Stimulated activated CD4-positive, alpha-beta T cell treated with anti-CD3 and anti-CD28 coated beads, Interleukin-1b, Interleukin-23, amount 100 ng/mL, for 48 hours (primary cell): ENCODE data around the gene COMP.

Experiments used
- DNase-seq: peaks from one replicate; pipeline ENCODE4 v3.0.0-alpha.2; 2020

The COMP gene

DNA sequence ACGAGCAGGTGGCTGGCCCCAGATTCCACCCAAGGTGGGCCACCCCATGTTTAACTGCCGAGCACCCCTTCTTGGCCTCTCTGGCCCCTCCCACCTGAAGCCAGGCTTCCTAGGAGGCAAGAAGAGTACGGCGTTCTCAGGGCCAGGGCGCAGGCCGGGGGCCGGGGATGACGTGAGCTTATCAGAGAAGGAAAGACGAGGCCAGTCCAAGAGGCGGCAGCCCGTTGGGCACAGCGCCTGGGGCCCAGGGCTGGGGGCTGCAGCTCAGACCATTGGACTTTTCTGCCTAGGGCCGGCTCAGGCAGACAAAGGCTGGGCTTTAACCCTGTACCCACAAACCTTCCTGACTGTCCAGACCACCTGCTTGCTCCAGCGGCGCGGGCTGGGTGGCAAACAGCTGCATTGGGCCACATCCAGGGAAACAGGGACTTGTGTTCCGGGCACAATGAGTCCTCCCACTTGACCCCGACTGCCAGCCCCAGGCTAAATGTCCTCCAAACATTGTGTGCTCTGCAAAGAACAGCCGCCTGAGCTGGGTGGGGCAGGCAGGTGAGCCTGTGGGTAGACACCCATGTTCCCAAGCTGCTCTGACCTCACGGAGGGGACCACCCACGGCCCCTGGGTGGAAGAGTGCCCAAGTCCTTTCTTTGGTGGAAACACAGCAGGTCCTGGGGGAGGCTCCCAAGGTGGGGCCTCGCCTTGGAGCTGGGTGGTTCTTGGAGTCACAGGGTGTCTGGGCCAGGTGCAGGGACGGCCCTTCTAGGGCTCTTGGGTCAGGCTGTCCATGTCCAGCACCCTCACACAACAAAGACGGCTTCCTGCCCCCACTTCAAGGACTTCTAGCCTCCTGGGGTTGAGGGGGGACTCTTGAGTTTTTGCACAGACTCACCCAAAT is 21.9 kb downstream of the COMP start:
- no peak for DNase-seq

DNA sequence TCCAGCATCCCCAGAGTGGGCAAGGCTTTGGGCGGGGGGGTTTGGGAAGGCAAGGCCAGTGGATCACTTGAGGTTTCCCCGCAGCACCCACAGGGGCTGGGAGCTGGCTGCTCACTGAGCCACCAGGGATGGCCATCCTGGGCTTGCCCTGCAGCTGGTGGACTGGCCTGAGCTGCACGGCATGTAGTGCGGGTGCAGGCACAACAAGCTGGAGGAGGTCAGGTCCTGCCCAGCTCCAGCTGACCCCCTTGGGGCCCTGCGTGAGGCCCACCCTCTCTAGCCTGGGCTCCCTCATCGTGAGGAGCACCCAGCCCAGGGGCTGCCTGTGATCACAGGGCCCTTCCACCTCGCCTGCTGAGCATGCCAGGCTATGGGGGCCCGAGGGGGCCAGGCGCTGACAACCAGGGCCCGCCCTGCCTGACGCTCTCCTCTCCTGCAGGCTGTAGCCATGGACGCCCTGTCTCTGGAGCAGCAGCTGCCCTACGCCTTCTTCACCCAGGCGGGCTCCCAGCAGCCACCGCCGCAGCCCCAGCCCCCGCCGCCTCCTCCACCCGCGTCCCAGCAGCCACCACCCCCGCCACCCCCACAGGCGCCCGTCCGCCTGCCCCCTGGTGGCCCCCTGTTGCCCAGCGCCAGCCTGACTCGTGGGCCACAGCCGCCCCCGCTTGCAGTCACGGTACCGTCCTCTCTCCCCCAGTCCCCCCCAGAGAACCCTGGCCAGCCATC is 22.9 kb downstream of the COMP start:
- no peak for DNase-seq

DNA sequence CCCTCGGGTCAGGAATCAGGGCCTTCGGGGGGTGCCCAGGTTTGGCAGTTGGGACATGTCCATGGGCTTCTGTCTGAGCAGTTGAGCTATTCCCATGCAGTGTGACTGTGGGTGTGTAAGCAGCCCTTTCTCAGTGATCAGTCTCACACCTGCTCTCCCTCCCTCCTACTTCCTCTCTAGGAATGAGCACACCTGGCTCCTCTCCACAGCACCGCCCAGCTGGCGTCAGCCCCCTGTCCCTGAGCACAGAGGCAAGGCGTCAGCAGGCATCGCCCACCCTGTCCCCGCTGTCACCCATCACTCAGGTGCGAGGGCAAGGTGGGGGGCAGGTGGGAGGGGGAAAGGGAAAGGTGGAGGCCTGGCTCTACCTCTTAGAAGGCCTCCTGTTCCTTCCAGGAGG is 25.9 kb downstream of the COMP start:
- DNase-seq = no peak

DNA sequence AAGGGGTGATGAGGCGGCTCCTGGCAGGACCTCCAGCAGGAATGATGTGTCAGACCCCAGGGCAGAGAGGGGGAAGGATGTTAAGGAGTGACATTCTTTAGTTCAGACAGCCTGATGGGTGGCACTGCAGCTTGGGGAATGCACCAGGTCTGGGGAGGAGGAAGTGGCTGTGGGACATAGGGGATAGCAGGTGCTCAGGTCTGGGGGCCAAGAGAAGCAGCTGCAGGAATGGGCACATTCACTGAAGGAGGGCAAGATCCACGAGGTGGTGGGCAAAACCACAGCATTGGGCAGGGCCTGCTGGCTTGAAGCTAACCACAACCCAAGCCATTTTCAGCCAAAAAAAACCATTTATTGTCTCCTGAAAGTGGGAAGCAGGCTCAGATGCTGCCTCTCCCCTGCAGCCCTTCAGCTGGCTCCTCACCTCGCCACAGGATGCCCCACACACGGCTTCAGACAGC is 26.5 kb downstream of the COMP start:
- DNase-seq = no peak

DNA sequence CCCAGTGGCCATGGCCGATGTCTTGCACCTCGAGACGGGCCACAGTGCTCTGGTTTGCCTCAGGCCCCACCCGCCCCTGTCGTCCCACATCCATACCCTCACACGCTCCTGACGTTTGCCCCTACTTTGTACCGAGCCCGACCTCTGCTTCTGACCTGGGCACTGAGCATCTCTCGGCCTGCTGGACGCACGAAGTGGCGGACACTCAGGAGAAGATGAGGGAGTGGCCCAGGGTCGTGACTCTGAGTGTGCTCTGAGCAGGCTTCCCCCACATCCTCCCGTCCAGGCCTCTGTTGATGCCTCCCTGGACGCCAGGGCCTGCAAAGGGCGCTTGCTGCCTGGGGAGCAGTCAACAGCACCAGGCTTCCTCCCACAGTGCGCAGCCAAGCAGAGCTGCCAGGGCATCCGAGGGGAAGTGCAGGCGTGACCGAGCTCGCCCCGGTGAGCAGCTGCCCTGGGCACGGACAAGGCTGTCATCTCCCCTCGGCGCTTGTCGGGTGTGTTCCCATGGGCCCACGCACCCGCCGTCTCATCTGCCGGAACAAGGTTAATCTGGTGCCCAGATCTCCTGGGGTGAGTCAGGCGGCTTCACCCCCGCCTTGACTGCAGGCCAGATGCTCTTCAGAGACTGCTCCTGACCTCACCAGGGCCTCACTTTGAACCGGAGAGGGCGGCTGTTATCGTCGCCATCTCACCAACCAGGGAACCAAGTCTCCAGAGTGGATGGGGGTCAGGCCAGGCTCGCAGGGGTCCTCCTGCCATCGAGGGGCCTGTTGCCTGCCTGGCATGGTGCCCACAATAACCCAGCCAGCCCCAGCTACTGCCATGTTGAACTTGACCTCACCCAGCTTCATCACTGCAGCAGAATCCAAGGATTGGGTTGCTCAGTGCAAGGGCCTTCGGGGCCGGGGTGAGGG is 27.2 kb downstream of the COMP start:
- no peak for DNase-seq

DNA sequence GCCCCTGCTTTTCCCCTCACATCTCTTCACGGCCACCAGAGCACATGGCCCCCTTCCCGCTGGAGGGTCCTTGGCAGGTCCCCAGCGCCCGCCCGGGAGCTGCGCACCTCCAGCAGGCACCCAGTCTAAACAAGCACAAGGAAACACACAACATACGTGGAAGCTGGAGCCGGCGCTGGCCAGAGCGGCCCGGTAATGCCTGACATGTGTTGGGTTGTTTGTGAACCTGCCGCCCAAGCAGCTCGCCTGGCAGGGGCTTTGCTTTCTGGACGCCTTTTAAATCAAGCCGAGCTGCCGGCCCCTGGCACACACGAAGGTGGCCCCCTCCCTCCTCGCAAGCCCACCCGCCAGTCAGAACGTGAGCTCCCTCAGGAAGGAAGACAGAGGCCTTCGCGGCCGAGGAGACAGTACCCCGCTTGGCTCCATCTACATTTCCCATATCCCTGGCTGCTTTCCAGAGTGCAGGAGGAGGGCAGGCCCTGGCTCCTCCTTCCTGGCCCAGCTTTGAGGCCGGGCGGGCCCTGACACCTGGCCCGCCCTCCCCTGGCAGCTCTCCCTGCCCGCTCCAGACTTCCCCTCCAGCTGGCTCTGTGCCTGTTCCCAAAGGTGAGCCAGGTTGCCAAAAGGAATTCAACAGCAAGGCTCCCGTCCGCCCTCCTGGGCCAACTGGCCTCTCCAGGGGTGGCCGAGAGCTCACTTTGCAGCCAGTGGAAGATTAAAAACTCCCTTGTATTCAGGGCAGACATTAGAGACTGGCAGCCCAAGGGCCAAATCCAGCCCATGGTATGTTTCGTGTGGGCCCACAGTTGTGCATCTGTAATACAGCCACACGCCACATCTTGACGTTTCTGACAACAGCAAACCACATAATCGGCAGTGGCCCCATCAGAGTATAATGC is 28.7 kb downstream of the COMP start:
- no peak for DNase-seq

DNA sequence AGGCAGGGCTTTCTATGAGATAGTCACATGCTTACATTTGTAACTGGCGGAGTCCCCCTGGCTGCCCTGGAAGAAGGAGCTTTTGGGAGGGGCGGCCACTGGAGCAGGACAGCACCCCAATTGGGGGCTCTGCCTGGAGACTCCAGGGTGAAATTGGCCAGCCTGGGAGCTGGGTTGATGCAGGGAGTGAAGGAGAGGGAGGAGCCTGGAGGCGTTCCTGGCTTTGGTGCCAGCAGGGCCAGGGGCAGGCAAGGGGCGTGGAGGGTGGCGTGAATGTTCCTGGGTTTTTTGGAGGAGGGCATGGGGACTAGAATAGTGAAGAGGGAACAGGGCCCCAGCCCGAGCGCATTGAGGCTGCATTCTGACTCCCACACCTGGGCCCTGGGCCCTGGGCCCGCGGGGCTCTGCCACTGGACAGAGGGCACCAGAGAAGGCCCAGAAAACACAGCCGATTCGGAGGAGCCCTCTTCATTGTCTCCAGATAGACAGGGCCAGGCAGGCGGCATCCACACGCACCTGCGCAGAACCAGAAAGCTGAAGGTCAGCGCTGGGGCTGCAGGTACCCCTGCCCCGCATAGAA is 29.5 kb downstream of the COMP start:
- DNase-seq = no peak

DNA sequence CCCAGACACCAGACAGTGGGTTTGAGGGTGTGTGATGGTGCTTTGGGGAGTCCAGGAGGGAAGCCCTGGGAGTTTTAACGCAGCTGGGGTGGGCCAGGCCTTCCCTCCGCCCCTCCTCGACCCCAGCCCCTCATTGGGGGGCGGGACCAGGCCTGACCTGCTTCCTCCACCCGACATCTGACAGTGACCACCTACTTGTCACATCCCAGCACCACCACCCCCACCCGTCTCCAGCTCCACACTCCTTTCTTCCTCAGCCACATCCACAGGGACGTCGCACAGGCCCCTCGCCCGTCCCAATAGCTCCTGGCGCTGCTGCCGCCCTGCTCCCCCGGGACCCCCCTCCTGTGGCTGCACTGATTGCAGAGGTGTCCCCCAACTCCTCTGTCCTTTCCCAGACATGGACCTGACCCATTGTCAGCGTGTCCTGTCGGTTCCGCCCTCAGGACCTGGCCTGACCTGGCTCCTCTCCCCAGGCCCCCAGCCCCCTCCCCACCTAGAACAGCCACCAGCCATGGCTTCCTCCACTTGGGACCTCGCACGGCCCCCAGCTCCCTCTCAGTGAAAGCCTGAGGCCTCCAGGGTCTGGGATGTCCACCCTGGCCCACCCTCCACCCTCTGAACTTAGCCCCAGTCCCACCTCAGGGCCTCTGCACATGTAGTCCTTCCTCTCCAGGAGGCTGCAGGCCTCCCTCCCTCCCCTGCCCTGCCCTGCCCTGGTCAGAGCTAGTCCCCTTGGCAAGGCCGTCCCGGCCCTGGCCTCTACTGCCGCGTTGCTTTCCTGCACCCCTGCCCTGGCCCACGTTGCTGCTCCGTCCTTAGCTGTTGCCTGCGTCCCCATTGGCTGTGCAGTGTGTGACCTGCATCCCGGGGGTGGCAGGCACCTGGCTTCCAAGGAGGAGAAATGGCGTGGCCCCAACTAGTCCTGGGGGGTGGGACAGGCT is 30.4 kb downstream of the COMP start:
- no peak for DNase-seq

DNA sequence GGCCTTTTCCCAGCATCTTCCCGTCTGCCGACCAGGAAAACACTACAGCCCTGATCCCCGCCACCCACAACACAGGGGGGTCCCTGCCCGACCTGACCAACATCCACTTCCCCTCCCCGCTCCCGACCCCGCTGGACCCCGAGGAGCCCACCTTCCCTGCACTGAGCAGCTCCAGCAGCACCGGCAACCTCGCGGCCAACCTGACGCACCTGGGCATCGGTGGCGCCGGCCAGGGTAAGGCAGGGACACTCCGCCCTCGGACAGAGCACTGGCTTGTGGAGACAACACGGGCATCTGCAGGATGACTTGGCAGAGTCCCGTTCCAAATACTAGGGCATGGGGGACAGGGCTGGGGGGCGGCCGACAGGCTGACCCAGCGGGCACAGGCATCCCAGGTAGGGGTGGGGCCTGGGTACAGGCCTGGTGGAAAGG is 31.1 kb downstream of the COMP start:
- no peak for DNase-seq

DNA sequence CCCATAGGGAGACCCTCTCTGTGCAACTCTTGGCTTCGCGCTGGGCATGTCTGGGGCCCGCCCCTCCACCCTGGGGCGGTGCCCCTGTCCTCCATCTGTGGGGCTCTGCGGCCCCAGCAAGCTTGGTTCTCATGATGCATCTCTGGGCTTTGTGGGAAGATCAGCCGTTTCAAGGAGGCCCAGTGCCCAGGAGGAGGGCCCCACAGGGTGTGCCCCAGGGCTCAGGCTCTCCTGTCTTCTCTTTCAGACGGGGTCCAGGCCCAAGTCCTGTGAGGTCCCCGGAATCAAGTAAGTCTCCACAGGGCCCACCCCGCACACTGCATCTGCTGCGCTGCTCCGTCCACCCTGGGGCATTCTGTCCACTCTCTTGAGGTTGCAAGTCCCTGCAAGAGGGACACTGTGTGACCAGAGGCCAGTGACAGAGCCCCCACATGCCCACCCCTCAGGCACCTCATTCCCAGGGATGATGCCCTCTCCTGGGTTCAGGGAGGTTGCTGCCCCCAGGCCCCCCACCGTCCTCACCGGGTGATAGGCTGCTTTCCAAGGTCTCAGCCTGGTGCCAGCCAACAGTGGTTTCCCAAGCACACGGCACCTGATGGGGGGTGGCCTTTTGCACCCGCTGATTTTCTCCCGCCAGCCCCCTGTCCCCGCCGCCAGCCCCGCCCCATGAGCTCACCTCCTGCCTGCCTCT is 31.7 kb downstream of the COMP start:
- DNase-seq = no peak

DNA sequence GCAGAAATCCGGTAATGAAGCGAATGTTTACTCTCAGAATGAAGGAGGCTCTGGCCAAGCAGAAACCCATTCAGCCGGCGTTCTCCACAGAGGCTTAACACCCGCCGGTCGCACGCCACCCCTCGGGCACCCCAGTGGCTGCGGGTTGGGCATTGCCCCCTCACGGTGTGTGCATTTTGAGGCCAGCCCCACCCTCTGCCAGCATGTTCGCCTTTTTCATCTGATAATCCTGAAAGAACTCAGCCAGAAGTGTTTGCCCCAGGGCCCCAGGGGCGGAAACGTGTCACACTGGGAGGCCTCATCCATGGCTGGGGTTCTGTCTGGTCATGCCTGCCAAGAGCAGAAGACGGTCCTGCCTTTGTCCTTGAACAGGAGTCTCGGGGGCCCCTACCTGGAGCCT is 34.2 kb downstream of the COMP start:
- no peak for DNase-seq

DNA sequence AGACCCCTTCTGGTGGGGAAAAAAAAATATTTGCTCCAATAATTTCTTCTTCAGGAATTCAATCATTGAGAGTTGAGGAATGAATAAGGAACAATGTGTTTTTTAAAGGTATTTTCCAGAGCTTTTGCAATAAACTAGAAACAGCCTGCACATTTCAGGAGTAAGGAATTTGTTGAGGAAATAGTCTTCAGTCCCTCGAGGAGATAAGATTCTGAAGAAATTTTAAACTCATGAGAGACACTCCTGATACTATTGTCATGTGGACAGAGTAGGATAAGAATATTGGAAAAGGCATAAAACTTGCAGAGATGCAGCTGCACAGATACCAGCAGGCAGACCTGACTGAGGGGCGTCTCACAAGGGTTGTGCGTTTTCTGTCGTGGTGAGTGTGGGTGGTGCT is 36.6 kb downstream of the COMP start:
- DNase-seq = no peak

DNA sequence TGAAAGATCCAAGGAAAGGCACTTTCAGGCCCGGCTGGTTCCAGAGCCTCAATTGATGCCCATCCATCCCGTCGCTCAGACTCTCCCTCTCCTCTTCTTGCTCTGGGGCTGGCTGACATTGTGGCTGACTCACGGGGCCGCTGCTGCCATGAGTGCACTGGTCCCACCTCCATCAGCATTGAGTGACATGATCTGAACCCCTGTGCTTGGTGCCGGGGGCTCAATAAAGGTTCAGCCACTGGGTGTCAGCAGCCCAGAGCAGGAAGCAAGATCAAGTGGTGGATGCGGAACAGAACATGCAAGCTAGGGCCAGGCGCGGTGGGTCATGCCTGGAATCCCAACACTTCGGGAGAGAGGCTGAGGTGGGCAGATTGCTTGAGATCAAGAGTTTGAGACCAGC is 39.5 kb downstream of the COMP start:
- DNase-seq = no peak

DNA sequence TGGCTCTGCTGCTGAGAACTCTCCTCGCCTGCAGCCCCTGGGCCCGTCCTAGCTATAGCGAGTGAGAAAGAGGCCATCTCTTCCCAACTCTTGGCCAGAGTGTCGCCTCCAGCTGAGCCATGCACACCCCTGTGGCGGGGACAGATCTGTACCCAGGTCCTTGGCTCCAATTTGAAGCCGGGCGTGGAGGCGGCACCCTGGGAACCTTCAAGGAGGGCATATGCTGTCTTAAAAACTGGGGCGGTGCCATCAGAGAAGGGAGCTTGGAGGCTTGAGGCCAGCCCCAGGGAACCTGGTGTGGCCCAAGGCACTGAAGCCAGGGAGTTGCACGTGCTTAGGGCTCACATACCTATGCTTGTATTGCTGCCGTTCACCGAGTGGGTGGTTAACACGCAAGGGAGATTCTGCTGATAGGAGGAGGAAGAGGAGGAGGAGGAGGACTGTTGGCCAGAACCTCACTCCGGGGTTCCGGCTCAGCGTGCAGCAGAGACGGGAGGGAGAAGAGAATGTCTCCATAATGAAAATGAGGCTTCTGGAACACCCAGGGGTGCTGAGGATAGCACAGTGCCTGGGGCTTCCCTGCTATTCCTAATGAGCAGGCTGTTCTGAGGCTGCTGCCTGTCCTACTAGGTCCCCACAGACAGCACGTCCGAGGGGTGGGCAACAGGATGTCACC is 40.7 kb downstream of the COMP start:
- DNase-seq = no peak

DNA sequence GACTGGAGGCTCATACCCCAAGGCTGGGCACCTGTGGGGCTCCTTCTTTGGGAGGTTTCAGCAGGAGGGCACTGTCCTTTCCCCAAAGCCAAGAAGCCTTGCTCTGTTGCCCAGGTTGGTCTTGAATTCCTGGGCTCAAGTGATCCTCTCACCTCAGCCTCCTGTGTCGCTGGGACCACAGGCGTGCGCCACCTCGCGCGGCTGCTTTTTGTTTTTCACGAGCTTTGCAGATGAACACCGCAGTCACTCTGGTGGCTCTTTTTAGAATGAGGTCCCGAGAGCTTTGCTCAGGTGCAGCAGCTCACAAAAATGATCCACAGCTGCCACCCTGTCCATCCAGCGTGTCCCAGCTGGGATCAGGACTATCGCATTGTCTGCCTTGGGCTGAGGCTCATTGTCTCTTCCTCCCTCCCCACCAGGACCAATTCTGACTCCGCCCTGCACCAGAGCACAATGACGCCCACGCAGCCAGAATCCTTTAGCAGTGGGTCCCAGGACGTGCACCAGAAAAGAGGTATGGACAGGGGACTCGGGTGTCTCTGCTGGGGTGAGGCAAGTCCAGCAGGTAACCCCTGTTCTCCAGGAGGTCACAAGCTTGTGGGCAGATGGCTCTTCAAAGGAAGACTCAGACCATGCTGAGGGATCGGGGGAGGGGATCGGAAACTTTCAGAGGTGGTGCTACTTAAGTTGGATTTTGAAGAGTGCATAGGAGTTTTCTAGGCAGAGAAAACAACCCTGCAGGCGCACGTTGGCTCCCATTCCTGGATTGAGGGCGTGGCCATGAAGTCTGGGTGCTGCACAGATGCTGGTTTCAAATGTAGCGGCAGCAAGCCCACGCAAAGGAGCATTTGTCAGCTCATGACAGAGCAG is 41.5 kb downstream of the COMP start:
- DNase-seq = no peak

DNA sequence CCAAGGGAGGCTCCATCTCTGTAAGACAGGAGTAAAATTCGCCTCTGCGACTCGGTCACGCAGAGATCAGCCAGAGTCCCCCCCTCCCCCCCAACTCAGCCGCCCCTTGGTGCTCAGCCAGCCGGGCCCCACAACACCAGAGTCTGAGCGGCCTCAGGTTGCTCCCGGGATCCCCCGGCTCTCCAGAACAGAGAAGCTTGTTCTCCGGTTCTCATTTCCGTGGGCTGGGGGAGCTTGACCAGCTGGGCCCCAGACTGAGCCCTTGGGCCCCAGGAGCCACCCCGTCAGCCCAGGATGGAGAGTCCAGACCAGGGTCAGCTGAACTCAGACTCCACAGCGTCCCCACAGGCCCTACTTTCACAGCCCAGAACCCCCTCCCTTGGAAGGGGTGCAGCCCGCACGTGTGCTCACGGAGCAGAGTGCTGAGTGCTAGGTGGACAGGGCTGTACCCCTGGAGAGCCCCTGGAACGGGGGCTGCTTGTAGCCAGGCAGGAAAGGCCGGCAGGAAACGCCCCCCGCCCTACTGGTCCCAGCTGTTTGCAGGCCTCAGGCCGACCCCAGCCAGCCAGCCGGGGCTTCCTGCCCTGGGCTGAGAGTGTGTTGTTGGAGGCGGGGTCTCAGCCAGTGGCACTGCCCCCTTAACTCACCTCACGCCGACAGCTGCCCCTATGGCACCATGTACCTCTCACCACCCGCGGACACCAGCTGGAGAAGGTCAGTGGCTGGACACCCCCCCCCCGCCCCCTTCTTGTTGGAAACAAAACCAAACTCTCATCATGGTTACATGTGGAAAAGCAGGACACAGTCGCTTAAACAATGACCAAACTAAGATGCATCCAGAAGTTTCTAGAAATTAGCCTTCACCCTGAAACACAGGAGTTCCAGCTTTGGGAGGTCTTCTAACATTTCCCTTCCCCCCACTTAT is 44.4 kb downstream of the COMP start:
- DNase-seq = no peak

DNA sequence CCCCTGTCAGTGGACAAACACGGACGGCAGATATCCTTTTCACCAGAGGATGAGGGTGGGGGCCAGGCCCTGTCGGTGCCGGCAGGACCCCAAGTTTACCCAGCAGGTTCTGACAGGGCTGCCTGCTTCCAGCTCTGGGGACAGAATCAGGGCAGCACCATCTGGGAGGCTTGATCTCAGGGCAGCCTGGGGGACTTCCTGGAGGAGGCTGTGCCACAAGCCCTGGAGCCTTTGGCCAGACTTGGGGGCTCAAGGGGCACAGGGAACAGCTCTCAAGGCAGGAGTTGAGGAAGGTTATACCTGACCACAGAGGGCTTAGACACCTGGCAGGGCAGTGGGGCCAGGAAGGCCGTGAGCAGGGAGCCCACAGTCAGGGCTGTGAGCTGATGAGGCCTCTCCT is 45.2 kb downstream of the COMP start:
- DNase-seq = no peak
